HTERT RPE-1 (cell line): ENCODE results near the gene RSAD1.

ENCODE experiments used
- in situ Hi-C: fragments of 300-500 bp; cut with MboI; formaldehyde crosslinking; loops from 4 replicates; pipeline ENCODE4 v1.14.3; 2020; ENCODE audit warnings: low sequenced_read_pairs

The RSAD1 gene

GRCh38 chr17:50517011-50517410 lies 38.4 kb downstream of the RSAD1 start:
- in situ Hi-C loops: no loop called here

- in situ Hi-C loops: no loop called here
Observed at GRCh38 chr17:50517504-50518383, 39.1 kb downstream of the RSAD1 start.

GRCh38 chr17:50518384-50519023 lies 39.8 kb downstream of the RSAD1 start:
- in situ Hi-C loops: no loop called here

- in situ Hi-C loops: no loop called here
Observed at GRCh38 chr17:50519141-50519834, 40.6 kb downstream of the RSAD1 start.

GRCh38 chr17:50520483-50520882 lies 41.8 kb downstream of the RSAD1 start:
- in situ Hi-C loops: no loop called here

- in situ Hi-C loops: no loop called here
Observed at GRCh38 chr17:50521514-50521913, 42.9 kb downstream of the RSAD1 start.

- in situ Hi-C loops: no loop called here
Observed at GRCh38 chr17:50522766-50523165, 44.1 kb downstream of the RSAD1 start.

- in situ Hi-C loops: no loop called here
Observed at GRCh38 chr17:50523208-50523607, 44.5 kb downstream of the RSAD1 start.

GRCh38 chr17:50524838-50525237 lies 46.2 kb downstream of the RSAD1 start:
- in situ Hi-C loops: no loop called here

GRCh38 chr17:50527155-50527762 lies 48.6 kb downstream of the RSAD1 start:
- in situ Hi-C loops: no loop called here

GRCh38 chr17:50527949-50528474 lies 49.4 kb downstream of the RSAD1 start:
- in situ Hi-C loops: no loop called here

- in situ Hi-C loops: no loop called here
Observed at GRCh38 chr17:50529849-50530248, 51.2 kb downstream of the RSAD1 start.

GRCh38 chr17:50531428-50532025 lies 52.9 kb downstream of the RSAD1 start:
- in situ Hi-C loops: no loop called here

- in situ Hi-C loops: no loop called here
Observed at GRCh38 chr17:50532452-50533024, 53.9 kb downstream of the RSAD1 start, which contains the start of gene EPN3. Gene EPN3 (plus strand): TSS chr17:50532735. CDS start chr17:50536557, 3,822 bp downstream.

- in situ Hi-C loops: no loop called here
Observed at GRCh38 chr17:50533185-50533584, 54.5 kb downstream of the RSAD1 start.

- in situ Hi-C loops: no loop called here
Observed at GRCh38 chr17:50533720-50534148, 55.1 kb downstream of the RSAD1 start.

- in situ Hi-C loops: no loop called here
Observed at GRCh38 chr17:50534222-50534978, 55.7 kb downstream of the RSAD1 start.

GRCh38 chr17:50534979-50535326 lies 56.3 kb downstream of the RSAD1 start:
- in situ Hi-C loops: no loop called here

- in situ Hi-C loops: no loop called here
Observed at GRCh38 chr17:50535407-50535806, 56.7 kb downstream of the RSAD1 start.
